DND-41 (cell line): ENCODE data around the gene CITED1.

Source experiments
- CTCF ChIP-seq: IDR thresholded peaks from 2 replicates; pipeline ENCODE4 v1.5.1; 2012; ENCODE audit warnings: borderline replicate concordance, low read length, moderate library complexity, mild to moderate bottlenecking; ENCODE audit not compliant: poor library complexity, severe bottlenecking; ENCODE audit errors: extremely low read depth
- EZH2 ChIP-seq: IDR thresholded peaks from 3 replicates; pipeline ENCODE4 v1.6.1; 2012; ENCODE audit warnings: borderline replicate concordance, low read depth, mild to moderate bottlenecking, moderate library complexity, low read length, inconsistent platforms; ENCODE audit not compliant: severe bottlenecking

GRCh38 chrX:72340626-72341025 is 34.9 kb upstream of the CITED1 start:
- TF ChIP-seq CTCF: no peak
- no peak for TF ChIP-seq EZH2
